Measurements from ENCODE around the gene NAALADL2. TPM values are rescaled to one million over a fixed set of nuclear protein-coding genes. Genes with fewer than 3 reads are reported as not detected.

Gene NAALADL2
- total and polyA plus RNA-seq, 2 donors (not counting 3 experiments of a cell fraction or from before 2014, with no cell fraction given): 1.1 to 4.0 TPM

DNA sequence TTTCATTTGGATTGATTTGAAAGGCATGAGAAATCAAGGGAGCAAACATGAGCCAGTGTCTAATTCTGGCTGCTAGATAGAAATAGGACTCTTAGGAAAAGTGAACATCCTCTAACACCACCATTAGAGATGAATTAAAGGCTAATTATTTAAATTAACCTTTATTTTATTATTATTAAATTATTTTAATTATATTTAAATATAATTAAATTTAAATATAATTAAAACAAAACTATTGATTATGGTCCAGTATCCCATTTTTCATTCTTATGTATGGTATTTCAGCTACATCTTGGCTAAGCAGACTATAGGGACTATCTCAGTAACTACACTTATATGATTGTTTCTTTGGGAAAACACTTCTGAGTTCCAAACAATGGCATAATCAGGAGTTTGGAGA lies 904.8 kb downstream of the NAALADL2 start:
- H3K4me3 ChIP-seq (replicated peaks in 1 of 3; ENCODE audit: insufficient read depth in 1 of 3, low read depth in 1 of 3, low read length in 3 of 3): no peak overlapping the region
- no peak overlapping the region for H3K9ac ChIP-seq (replicated peaks; ENCODE audit: extremely low read depth, insufficient read depth, low read length)
- dilution Hi-C loops (cut with MboI; ENCODE audit: extremely low pct_ligation_motif_present, low sequenced_read_pairs) (no loop called here), intact Hi-C loops (cut with micrococcal nuclease) (no loop called here)
- TF ChIP-seq FOS (IDR thresholded peaks at IDR 0.05; ENCODE audit: borderline replicate concordance, insufficient read depth, low read length) (no peak), MYC (IDR thresholded peaks at IDR 0.05; ENCODE audit: low read depth, low read length) (no peak), JUN (IDR thresholded peaks at IDR 0.05; ENCODE audit: borderline replicate concordance, insufficient read depth, insufficient read length, low read depth) (no peak), POLR2AphosphoS5 (IDR thresholded peaks at IDR 0.05; ENCODE audit: insufficient read depth, low read depth, low read length) (no peak), GATA2 (IDR thresholded peaks at IDR 0.05; ENCODE audit: insufficient read depth, insufficient read length, low read depth, low read length) (no peak), POLR2A (IDR thresholded peaks at IDR 0.05; ENCODE audit: low read depth, low read length) (no peak), EZH2 (IDR thresholded peaks at IDR 0.05; ENCODE audit: borderline replicate concordance, low read depth, low read length, severe bottlenecking) (no peak)
- TF ChIP-seq, protein P1, sequence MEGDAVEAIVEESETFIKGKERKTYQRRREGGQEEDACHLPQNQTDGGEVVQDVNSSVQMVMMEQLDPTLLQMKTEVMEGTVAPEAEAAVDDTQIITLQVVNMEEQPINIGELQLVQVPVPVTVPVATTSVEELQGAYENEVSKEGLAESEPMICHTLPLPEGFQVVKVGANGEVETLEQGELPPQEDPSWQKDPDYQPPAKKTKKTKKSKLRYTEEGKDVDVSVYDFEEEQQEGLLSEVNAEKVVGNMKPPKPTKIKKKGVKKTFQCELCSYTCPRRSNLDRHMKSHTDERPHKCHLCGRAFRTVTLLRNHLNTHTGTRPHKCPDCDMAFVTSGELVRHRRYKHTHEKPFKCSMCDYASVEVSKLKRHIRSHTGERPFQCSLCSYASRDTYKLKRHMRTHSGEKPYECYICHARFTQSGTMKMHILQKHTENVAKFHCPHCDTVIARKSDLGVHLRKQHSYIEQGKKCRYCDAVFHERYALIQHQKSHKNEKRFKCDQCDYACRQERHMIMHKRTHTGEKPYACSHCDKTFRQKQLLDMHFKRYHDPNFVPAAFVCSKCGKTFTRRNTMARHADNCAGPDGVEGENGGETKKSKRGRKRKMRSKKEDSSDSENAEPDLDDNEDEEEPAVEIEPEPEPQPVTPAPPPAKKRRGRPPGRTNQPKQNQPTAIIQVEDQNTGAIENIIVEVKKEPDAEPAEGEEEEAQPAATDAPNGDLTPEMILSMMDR (IDR thresholded peaks at IDR 0.05; ENCODE audit: extremely low read depth in 1 of 2, insufficient read depth in 1 of 2, low read depth in 1 of 2, low read length in 2 of 2): no peak
- TF ChIP-seq, protein P2, sequence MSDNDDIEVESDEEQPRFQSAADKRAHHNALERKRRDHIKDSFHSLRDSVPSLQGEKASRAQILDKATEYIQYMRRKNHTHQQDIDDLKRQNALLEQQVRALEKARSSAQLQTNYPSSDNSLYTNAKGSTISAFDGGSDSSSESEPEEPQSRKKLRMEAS (IDR thresholded peaks at IDR 0.05; ENCODE audit: insufficient read depth, insufficient read length): no peak
- no peaks in the 10 kb centered on the region for H3K36me3 ChIP-seq (ENCODE audit: control insufficient read depth in 2 of 2, extremely low read depth in 1 of 2, insufficient read depth in 2 of 2, low read length in 2 of 2)
- no peak overlapping the region for H3K4me2 ChIP-seq (ENCODE audit: insufficient read depth, low read length)
- H3K4me1 ChIP-seq (ENCODE audit: control insufficient read depth, extremely low read depth, insufficient read depth, low read length): no peaks in the 10 kb centered on the region
- no peak overlapping the region for H3K27ac ChIP-seq (ENCODE audit: insufficient read depth, low read depth, low read length)
- no peak for FAIRE-seq
- H3K27me3 ChIP-seq (ENCODE audit: control insufficient read depth in 2 of 2, insufficient read depth in 2 of 2, low read length in 2 of 2): no peaks in the 10 kb centered on the region
- no peaks in the 10 kb centered on the region for H3K9me3 ChIP-seq (replicated peaks; ENCODE audit: control insufficient read depth, insufficient read depth, low read length)
- CTCF ChIA-PET: interaction anchor here (1.0 kb wide), 1 partner anchor 14 kb away, joined by 3 read pairs; no protein-coding TSS in a partner anchor
- no peaks in the 10 kb centered on the region for H4K20me1 ChIP-seq (replicated peaks; ENCODE audit: control insufficient read depth, extremely low read depth, insufficient read depth, low read length)
- no TSS peak for BruUV-seq (replicated peaks)
- no peak overlapping the region for H2AFZ ChIP-seq (ENCODE audit: low read depth, low read length)
- POLR2A ChIA-PET: no interaction called here
- H3K79me2 ChIP-seq (ENCODE audit: control insufficient read depth, insufficient read depth, low read length): no peaks in the 10 kb centered on the region
- H3K9me1 ChIP-seq (replicated peaks; ENCODE audit: control insufficient read depth, extremely low read depth, insufficient read depth, low read length): no peaks in the 10 kb centered on the region
- no peak for DNase-seq (ENCODE audit: low read depth, low spot score)

Data from endothelial cell of umbilical vein (primary cell).